Measurements from ENCODE around the gene DDX39A. TPM values are rescaled to one million over a fixed set of nuclear protein-coding genes. Genes with fewer than 3 reads are reported as not detected.

Gene DDX39A
- total and polyA plus RNA-seq, 8 donors: 37.1 to 298 (median 110) TPM

DNA sequence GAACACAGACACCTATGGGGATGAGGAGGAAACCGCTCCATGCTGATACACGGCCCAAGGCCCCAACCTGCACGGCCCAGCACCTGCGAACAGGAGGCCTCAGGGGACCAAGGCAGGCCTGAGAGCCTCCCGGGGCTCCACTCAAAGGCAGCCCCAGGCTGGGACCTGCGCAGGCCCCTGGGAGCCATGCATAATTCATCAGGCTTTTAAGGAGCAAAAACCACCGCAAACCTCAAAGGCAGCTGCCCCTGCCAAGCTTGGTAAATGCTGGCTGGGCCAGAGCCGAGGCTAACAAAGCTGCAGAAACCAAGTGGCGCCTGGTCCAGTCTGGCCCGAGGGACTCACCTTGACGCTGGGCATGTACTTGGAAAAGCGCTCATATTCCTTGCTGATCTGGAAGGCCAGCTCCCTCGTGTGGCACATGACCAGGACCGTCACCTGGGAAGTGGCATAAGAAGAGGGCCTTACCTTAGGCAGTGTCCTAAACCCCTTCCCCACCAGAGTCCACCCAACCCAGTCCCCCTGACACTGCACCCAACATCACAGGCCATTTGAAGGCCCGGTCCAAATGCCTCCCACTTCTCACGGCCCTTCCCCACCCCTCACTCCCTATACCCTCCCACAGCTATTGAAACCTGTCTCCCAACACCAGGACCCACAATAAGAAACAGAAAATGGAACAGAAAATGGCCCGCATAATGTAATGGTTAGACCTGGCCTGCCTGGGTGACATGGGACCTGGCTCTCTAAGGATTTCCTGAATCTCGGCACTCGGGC lies 7.8 kb downstream of the DDX39A start:
- H3K4me3 ChIP-seq: no peak overlapping the region
- intact Hi-C loops (cut with DNase I; ENCODE audit: low total_unique reads): no loop called here
- peaks cover 66 to 89% (median 77%) of the 10 kb centered on the region in 4 donors for H3K36me3 ChIP-seq
- TF ChIP-seq POLR2AphosphoS5 (IDR thresholded peaks at IDR 0.05): no peak
- TF ChIP-seq EP300 (IDR thresholded peaks at IDR 0.05): no peak
- no peak for TF ChIP-seq POLR2A (IDR thresholded peaks at IDR 0.05)
- TF ChIP-seq, protein P1, sequence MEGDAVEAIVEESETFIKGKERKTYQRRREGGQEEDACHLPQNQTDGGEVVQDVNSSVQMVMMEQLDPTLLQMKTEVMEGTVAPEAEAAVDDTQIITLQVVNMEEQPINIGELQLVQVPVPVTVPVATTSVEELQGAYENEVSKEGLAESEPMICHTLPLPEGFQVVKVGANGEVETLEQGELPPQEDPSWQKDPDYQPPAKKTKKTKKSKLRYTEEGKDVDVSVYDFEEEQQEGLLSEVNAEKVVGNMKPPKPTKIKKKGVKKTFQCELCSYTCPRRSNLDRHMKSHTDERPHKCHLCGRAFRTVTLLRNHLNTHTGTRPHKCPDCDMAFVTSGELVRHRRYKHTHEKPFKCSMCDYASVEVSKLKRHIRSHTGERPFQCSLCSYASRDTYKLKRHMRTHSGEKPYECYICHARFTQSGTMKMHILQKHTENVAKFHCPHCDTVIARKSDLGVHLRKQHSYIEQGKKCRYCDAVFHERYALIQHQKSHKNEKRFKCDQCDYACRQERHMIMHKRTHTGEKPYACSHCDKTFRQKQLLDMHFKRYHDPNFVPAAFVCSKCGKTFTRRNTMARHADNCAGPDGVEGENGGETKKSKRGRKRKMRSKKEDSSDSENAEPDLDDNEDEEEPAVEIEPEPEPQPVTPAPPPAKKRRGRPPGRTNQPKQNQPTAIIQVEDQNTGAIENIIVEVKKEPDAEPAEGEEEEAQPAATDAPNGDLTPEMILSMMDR (IDR thresholded peaks at IDR 0.05): no peak
- 80 to 89% (median 86%) methylated on average over 15 to 19 of the region's 19 CpGs for WGBS, 5 donors
- H3K9me3 ChIP-seq: no peaks in the 10 kb centered on the region
- DNase-seq: no peak
- H3K27me3 ChIP-seq: no peaks in the 10 kb centered on the region
- H3K4me1 ChIP-seq: peaks cover 22 to 82% (median 52%) of the 10 kb centered on the region in 4 donors
- no peak overlapping the region for H3K27ac ChIP-seq

DNA sequence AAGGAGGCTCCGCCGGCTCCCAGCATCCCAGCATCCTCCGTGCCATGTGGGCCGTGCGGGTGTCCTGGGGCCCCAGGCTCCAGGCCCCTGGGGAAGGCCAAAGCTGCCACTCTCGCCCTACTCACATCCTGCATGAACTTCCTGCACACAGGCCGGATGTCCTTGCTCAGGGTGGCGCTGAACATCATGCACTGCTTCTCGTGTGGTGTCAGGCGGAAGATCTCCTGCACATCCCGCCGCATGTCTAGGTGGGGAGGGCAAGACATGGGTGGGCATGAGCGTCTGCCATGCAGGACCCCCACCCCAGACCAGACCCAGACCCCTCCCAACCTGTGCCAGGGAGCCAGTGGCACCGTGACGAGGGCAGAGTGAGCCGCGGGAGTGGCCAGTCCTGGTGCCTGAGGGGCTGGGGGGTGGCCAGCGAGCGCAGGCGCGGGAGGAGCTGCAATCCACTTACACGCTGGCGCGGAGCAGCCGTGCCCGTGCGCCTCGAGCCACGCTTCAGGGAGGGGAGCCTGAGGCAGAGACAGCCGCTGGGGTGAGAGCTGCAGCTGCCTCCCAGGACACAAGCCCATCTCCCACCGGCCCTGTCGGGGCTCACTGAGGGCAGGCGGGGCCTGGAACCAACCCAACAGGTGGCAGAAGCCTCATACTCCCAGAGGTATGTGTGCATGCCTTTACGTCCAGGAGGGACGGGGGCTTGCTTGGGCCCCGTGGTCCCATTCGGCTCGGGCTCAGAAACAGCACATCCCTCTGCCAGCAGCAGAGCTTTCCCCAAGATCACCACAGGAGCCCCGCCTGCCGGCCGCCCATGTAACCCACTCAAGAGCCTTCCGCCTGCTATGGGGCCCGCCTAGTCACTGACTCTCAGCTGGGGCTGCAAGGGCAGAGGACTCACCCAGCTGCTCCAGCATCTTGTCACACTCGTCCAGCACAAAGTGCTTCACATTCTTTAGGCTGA lies 8.8 kb downstream of the DDX39A start:
- WGBS, 5 donors: 87 to 90% (median 89%) methylated on average over 22 to 44 of the region's 44 CpGs
- no peak overlapping the region for H3K4me3 ChIP-seq
- intact Hi-C loops (cut with DNase I; ENCODE audit: low total_unique reads): no loop called here
- TF ChIP-seq EP300 (IDR thresholded peaks at IDR 0.05) (no peak), POLR2AphosphoS5 (IDR thresholded peaks at IDR 0.05) (no peak), POLR2A (IDR thresholded peaks at IDR 0.05) (no peak)
- TF ChIP-seq, protein P1 (IDR thresholded peaks at IDR 0.05): no peak
- peaks cover 70 to 89% (median 81%) of the 10 kb centered on the region in 4 donors for H3K36me3 ChIP-seq
- DNase-seq: no peak
- peak overlapping the region in 2 of 5 donors; percentile 22 to 26 for H3K27ac ChIP-seq
- H3K4me1 ChIP-seq: peaks cover 16 to 82% (median 53%) of the 10 kb centered on the region in 4 donors
- H3K9me3 ChIP-seq: no peaks in the 10 kb centered on the region
- H3K27me3 ChIP-seq: no peaks in the 10 kb centered on the region

DNA sequence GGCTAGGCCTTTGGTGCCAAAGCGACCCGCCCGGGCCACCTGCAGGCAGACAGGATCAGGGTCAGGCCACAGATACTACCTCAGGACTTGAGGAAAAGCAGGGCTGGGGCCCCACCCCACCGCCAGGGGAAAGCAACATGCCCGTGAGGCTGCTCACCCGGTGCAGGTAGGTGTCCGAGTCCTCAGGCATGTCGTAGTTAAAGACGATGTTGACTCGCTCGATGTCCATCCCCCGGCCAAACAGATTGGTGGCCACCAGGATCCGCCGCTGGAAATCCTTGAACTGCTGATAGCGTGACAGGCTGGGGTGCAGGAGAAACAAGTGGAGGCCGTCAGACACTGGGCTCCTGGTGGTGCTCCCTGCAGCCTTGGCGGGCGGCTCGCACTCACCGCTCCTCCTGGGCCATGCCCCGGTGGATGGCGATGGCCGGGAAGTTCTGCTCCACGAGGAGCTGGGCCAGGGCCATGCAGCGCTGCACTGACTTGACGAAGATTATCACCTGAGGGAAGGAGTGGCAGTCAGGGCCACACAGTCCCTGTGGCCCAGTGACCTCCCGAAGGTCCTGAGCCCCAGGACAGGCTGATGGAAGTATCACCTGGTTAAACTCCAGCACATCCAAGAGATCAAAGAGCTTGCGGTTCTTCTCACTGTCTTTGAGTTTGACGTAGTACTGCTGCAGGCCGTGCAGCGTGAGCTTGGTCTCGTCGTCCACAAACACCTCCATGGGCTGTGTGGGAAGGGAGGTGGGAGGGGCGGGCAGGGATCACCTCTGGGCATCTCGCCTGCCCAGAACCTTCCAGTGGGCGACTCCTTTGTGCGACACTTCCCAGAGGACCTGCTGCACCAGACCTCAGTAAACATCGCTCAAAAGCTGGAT lies 9.8 kb downstream of the DDX39A start:
- Histone ChIP-seq H3K36me3 (peaks cover 78 to 98% (median 90%) of the 10 kb centered on the region in 4 donors), H3K4me1 (peaks cover 9 to 77% (median 50%) of the 10 kb centered on the region in 4 donors), H3K4me3 (no peak overlapping the region), H3K27ac (peak overlapping the region in 1 of 5 donors; percentile 17), H3K27me3 (no peaks in the 10 kb centered on the region), H3K9me3 (no peaks in the 10 kb centered on the region)
- intact Hi-C loops (cut with DNase I; ENCODE audit: low total_unique reads): no loop called here
- TF ChIP-seq EP300 (IDR thresholded peaks at IDR 0.05) (no peak), POLR2A (IDR thresholded peaks at IDR 0.05) (no peak), POLR2AphosphoS5 (IDR thresholded peaks at IDR 0.05) (no peak)
- TF ChIP-seq, protein P1 (IDR thresholded peaks at IDR 0.05): no peak
- DNase-seq: no peak
- WGBS, 5 donors: 84 to 88% (median 86%) methylated on average over 33 to 38 of the region's 38 CpGs

All from stomach (tissue), 9 donors.